Inflammatory macrophage (primary cell): Measurements from ENCODE around the gene BAHCC1.
A peak's percentile ranks its signal among the peaks of the same experiment; 100 is the strongest.

Source experiments
- DNase-seq, 2 donors: peaks; one replicate each; pipeline ENCODE4 v3.0.0-alpha.2; 2020 to 2022

BAHCC1 gene

GRCh38 chr17:81482673-81483072 is 87.4 kb downstream of the BAHCC1 start:
- no peak for DNase-seq

- DNase-seq, result peak in 1 of 2 donors; percentile 55
Measured at GRCh38 chr17:81483085-81483861, 88.0 kb downstream of the BAHCC1 start.

- DNase-seq, result no peak
Measured at GRCh38 chr17:81483862-81484194, 88.6 kb downstream of the BAHCC1 start.

GRCh38 chr17:81484195-81484979 is 89.1 kb downstream of the BAHCC1 start:
- DNase-seq, result peak; percentile 80 to 83

- DNase-seq, result peak in 1 of 2 donors; percentile 12
Measured at GRCh38 chr17:81486199-81486810, 91.0 kb downstream of the BAHCC1 start.

- DNase-seq, result no peak
Measured at GRCh38 chr17:81487089-81487486, 91.8 kb downstream of the BAHCC1 start.

GRCh38 chr17:81487487-81488275 is 92.4 kb downstream of the BAHCC1 start:
- peak; percentile 62 to 78 for DNase-seq

- DNase-seq, result no peak
Measured at GRCh38 chr17:81488276-81488860, 93.1 kb downstream of the BAHCC1 start.

- no peak for DNase-seq
Measured at GRCh38 chr17:81489012-81489997, 94.0 kb downstream of the BAHCC1 start.

- no peak for DNase-seq
Measured at GRCh38 chr17:81489998-81490992, 95.0 kb downstream of the BAHCC1 start.

- no peak for DNase-seq
Measured at GRCh38 chr17:81491181-81491581, 95.9 kb downstream of the BAHCC1 start.

GRCh38 chr17:81491761-81492160 is 96.5 kb downstream of the BAHCC1 start:
- no peak for DNase-seq

- no peak for DNase-seq
Measured at GRCh38 chr17:81492202-81492601, 96.9 kb downstream of the BAHCC1 start.

- DNase-seq, result no peak
Measured at GRCh38 chr17:81492706-81493105, 97.4 kb downstream of the BAHCC1 start.

- no peak for DNase-seq
Measured at GRCh38 chr17:81493198-81494038, 98.2 kb downstream of the BAHCC1 start.

GRCh38 chr17:81494626-81495377 is 99.5 kb downstream of the BAHCC1 start:
- no peak for DNase-seq

GRCh38 chr17:81498953-81499600 is 103.8 kb downstream of the BAHCC1 start:
- DNase-seq, result no peak

- DNase-seq, result no peak
Measured at GRCh38 chr17:81499601-81499970, 104.3 kb downstream of the BAHCC1 start.
